ENCODE results near the gene PYY.
"Not testable (repeated sequence)": the region's sequence is repeated elsewhere in the genome, so short reads cannot be mapped to it uniquely, and the experiment has no call there.

The PYY gene

GRCh38 chr17:43945074-43945829 lies 8.5 kb downstream of the PYY start:
- no peak for ATAC-seq
- DNase-seq: no peak

DNA sequence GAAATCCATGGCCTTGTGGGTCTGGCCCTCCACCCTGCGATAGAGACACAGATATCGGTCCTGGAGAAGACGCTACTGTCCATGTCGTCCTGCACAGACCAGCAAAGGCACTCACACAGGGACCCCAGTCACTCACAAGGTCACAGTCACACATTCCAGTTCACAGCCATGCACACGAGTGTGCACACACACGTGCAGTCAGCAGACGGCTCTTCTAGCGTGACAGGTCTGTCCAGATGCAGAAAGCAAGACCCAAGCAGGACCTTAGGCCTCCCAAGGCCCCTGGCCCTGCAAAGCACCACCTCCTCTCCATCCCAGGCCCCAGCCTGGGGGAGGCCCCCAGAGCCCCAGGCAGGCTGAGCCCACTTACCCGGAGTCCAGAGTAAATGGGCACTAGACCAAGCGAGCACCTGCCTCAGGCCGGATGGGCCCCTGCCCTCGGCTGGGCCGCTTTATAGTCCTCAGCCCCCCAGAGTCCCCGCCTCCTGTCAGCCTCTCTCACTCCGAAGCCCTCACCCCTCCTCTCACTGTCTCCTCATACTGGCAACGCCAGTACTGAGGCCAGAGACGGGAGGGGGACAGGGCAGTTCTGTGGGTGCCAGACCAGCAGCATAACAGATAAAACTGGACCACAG lies 11.6 kb downstream of the PYY start, which contains the start of gene PPY:
Gene PPY, minus strand, starts transcription at position 426 of the 635 bp plus-strand sequence. CDS start 822 bp downstream, outside the sequence.
- ATAC-seq (no peak), DNase-seq (no peak)

- ATAC-seq (no peak), DNase-seq (peak; percentile 43)
Measured at GRCh38 chr17:43940630-43941029, 13.1 kb downstream of the PYY start.

GRCh38 chr17:43939886-43940285 lies 13.9 kb downstream of the PYY start:
- ATAC-seq (no peak), DNase-seq (no peak)

DNA sequence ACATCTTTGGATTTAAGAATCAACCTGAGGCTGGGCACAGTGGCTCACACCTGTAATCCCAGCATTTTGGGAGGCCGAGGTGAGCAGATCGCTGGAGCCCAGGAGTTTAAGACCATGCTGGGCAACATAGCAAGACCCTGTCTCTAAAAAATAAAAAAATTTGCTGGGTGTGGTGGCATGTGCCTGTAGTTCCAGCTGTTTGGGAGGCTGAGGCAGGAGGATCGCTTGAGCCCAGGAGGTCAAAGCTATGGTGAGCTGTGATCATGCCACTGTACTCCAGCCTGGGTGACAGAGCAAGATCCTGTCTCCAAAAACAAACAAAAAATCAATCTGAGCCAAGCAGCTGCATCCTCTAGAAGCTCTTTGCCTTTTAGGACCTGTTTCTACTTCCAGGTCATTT lies 14.3 kb downstream of the PYY start:
- DNase-seq, ATAC-seq: not testable (repeated sequence)

DNA sequence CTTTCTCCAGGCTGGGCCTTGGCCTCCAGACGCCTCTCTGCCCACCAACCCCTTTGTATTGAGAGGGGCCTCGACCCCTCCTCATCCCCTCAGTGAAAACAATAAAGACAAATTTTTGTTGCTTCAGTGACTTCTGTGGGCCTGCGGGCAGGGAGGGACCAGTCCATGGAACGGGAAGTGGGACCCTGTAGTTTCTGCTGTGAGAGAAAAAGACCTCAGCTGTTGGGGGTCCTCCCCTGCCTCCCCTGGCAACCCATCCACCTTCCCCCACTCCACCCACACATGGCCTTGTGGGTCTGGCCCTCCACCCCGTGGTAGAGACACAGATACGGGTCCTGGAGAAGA lies 14.9 kb downstream of the PYY start:
- no peak for DNase-seq
- ATAC-seq: no peak

GRCh38 chr17:43936434-43936833 lies 17.3 kb downstream of the PYY start:
- DNase-seq: no peak
- no peak for ATAC-seq

- ATAC-seq: no peak
- no peak for DNase-seq
Measured at GRCh38 chr17:43935926-43936261, 17.8 kb downstream of the PYY start.

- DNase-seq (no peak), ATAC-seq (no peak)
Measured at GRCh38 chr17:43935204-43935925, 18.4 kb downstream of the PYY start.

DNA sequence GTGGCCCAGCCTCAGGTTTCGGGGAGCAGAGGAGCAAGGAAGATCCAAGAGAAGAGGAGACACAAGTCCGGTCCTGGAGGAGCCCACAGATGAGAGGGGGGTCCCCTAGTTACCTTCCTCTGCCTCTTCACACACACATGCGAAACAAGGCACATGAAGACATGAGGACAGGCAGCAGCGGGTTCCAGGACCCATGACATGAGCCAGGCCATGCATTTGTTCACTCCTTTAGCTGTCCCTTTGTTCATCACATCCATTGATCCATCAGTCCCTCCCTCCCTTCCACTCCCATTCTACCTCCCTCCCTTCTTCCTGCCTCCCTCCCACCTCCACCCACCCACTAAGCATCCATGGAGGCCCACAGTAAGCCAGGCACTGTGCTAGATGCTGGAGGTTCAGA lies 20.8 kb downstream of the PYY start:
- ATAC-seq (no peak), DNase-seq (no peak)

DNA sequence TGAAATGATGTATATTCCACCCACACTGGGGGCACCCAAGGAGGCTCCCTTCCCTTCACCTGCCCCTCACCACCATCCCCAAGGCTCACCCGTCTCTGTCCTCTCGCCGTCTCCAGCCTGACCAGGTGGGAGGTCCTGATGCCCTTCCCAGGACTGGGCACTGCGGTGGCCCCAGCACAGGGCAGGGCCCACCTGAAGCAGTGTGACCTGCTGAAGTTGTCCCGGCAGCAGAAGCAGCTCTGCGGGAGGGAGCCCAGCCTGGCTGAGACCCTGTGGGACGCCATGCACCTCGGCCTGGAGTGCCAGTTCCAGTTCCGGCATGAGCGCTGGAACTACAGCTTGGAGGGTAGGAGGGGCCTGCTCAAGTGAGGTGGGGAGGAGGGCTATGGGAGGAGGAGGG lies 21.4 kb downstream of the PYY start:
- ATAC-seq (no peak), DNase-seq (no peak)

- ATAC-seq: no peak
- DNase-seq: no peak
Measured at GRCh38 chr17:43931062-43931571, 22.6 kb downstream of the PYY start.

- ATAC-seq (no peak), DNase-seq (no peak)
Measured at GRCh38 chr17:43928609-43929008, 25.1 kb downstream of the PYY start.

GRCh38 chr17:43927929-43928328 lies 25.8 kb downstream of the PYY start:
- DNase-seq: not testable (repeated sequence)
- peak; percentile 30 for ATAC-seq

DNA sequence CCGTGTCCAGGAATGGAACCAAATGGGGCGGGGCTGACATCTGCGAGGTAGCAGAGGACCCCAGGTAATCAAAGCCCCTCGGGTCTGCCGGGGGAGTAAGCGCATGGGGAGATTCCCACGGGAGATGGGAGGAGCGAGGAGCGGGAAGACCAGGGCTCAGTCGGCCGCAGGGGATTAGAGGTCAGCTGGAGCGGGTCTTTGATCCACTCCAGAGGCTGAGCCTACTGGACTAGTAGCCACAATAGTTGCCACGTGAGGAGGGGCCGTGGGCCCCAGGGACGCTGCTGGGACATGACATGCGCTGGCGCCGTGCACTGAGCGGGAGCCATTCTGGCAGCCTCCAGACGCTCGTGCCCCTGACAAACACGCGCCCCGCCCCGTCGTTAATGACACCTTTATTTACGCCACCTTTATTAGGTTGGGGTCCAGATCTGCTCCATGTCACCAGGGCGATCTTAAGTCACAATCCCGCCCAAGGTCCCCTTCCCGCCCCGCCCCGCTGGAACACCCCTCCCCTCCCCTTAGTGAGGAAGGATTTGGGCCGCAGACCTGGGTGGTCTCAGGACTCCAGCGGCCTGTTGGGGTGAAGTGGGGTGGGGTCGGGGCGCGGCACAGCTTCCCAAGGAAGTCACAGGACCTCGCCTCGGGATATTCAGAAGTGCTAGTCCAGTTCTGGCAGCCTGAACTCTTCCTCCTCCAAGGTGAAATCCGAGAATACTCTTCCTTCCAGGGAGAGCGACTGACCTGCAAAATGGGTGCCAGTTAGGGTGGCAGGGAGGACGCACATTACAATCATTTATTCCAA lies 26.5 kb downstream of the PYY start:
- DNase-seq (peak; percentile 26), ATAC-seq (peak; percentile 29)

DNA sequence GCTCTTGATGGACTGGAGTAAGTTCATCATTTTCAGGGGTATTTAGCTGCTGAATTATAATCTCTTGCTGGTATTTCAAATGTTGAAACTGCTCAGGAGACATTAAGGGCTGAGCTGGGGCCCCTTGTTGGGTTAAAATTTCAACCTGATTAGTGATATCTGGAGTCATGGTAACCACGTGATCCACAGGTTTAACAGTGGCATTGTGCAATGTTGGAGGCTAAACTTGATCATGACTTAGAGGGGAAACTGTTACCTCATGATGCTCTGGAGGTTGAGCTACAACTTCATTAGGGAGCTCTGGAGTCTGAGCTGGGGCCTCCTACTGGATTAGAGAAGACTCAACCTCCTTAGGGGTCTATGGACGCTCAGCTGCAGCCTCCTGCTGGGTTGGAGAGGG lies 29.2 kb downstream of the PYY start:
- DNase-seq (no peak), ATAC-seq (peak; percentile 65)

DNA sequence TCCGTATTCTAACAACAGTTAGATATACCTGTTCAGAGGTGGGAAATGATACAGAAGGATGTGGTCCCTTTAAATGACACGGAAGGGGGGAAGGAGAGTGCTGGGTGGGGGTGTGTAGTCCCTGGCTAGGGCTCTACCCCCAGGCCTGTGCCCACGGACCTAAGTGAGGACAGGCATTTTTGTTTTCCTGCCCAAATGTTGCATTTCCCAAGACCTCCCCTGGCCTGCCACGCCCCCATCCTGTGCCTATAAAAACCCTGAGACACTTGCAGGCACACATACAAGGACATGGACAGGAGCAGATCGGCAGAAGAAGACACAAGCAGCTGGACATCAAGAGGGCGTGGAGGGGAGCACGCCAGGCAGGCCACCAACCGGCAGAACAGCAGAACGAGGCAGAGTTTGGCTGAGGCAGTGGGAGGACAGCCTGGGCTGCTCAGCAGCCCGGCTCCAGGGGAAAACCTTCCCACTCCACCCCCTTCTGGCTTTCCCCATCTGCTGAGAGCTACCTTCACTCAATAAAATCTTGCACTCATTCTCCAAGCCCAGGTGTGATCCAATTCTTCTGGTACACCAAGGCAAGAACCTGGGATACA lies 33.1 kb downstream of the PYY start:
- DNase-seq (no peak), ATAC-seq (no peak)

GRCh38 chr17:43918026-43918389 lies 35.7 kb downstream of the PYY start:
- ATAC-seq (no peak), DNase-seq (no peak)

DNA sequence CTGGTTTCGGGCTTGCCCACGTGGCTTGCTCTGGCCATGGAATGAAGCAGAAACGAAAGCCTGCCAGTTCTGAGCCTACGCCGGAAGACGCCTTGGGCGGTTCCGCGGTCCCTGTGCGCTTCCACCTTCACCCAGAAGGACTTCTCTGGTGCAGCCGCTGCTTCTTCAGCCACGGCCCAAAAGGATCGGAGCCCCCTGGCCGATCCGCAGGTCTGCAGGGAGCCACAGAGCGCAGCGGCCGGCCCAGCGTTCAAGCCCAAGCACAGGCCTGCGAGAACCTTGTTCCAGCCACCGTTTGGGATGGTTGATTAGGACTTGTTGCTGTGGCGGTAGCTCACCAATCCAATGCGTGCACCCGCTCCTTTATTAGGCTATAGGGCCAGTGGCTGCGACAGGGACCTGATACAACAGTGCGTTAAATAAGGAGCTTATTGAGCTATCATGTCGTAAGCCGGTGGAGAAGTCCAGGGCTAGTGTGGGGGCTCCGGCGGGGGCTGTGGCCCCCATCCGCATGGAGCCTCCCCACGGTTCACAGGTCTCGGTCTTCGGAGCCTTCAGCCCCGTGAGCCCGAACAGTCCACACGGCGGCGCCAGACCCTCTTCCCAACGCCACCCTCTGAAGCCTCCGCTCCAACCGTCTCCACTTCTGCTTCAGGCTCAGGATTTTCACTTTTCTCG lies 36.3 kb downstream of the PYY start:
- DNase-seq (peak; percentile 56), ATAC-seq (peak; percentile 59)

GRCh38 chr17:43917016-43917347 lies 36.8 kb downstream of the PYY start:
- DNase-seq: no peak
- ATAC-seq: no peak

DNA sequence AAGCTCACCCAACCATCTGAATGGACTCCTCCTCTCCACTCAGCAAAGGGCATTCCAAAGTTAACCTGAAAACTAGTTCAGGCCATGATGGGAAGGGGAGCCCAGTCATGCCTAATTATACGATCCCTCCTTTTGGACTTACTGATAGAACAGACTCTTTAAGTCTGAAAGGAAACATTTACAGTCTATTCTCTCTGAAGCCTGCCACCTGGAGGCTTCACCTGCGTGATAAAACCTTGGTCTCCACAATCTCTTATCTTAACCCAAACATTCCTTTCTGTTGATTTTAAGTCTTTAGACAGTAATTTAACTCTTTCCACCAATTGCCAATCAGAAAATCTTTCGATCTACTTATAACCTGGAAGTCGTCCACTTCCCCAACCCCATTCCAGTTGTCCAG lies 37.4 kb downstream of the PYY start:
- no peak for DNase-seq
- no peak for ATAC-seq

DNA sequence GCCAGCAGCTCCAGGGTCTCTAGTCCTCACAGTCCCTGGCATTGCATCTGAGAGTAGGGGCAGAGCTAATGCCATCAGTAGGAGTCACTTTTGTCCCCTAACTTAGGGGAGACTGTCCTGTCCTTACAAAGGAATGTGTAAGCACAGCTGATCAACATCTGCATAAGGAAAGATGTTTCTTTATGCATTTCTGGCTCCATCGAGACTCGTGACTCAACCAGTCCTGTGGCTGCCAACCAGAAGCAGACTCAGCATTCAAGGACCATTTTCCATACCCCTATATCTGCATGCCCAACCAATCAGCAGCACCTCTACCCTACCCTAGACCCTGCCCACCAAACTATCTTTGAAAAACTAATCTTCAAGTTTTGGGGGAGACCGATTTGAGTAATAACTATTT lies 38.2 kb downstream of the PYY start:
- ATAC-seq (no peak), DNase-seq (no peak)

All from stimulated activated naive CD8-positive, alpha-beta T cell treated with anti-CD3 and anti-CD28 coated beads, Interleukin-15, Interleukin-2, amounts not matched to agents 100 U/mL and 50 U/mL, for 24 hours (primary cell).